ENCODE results near the gene CRHR1. TPM values are rescaled to one million over a fixed set of nuclear protein-coding genes. Genes with fewer than 3 reads are reported as not detected.
"Not testable (repeated sequence)": the region's sequence is repeated elsewhere in the genome, so short reads cannot be mapped to it uniquely, and the experiment has no call there.

Gene CRHR1
- total RNA-seq, result not detected
- polyA plus RNA-seq, result not detected
- long read RNA-seq, donor 1, partial matches to known transcripts, result 1 of 1 reads
- long read RNA-seq, donor 1, other reads (novel, unspliced or antisense), result 0 of 1 reads
- long read RNA-seq, donor 2, result 0 reads

DNA sequence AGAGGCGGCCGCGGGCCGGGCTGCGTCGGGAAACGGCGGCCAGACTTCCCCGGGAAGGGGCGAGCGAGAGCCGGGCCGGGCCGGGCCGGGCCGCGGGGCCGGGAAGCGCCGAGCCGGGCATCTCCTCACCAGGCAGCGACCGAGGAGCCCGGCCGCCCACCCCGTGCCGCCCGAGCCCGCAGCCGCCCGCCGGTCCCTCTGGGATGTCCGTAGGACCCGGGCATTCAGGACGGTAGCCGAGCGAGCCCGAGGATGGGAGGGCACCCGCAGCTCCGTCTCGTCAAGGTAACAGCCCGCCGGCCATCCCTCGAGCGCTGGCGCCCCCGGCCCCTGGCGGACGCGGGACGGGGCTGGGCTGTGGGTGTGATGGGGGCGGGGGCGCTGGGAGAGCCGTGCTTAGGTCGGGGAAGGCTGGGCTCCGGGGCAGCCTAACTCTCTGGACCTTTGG, at the start of gene CRHR1:
Gene CRHR1, plus strand, starts transcription at position 28 of the 448 bp plus-strand sequence. Its CDS starts 225 bp downstream, at position 253.
- no peak for ATAC-seq (ENCODE audit: low FRiP score)
- H3K9me3 ChIP-seq (ENCODE audit: control insufficient read depth, low read length), result no peaks in the 10 kb centered on the region
- H3K36me3 ChIP-seq (ENCODE audit: control insufficient read depth in 1 of 2, insufficient read depth in 2 of 2, low read length in 1 of 2), result no peaks in the 10 kb centered on the region
- DNase-seq, result no peak
- H3K27me3 ChIP-seq (ENCODE audit: control insufficient read depth in 1 of 2, insufficient read depth in 2 of 2, low read length in 1 of 2), result no peaks in the 10 kb centered on the region
- intact Hi-C loops (cut with DNase I), result no loop called here
- no peaks in the 10 kb centered on the region for H3K4me1 ChIP-seq (ENCODE audit: control insufficient read depth in 1 of 2, insufficient read depth in 2 of 2, low read length in 2 of 2)
- WGBS, 2 donors, result 0 to 1% methylated on average over 33 to 56 of the region's 56 CpGs
- H3K27ac ChIP-seq (ENCODE audit: low read depth in 1 of 2, low read length in 2 of 2), result no peak within 1 kb of the TSS
- H3K4me3 ChIP-seq (ENCODE audit: low read length in 2 of 2), result peak within 1 kb of the TSS; percentile 12 to 28

DNA sequence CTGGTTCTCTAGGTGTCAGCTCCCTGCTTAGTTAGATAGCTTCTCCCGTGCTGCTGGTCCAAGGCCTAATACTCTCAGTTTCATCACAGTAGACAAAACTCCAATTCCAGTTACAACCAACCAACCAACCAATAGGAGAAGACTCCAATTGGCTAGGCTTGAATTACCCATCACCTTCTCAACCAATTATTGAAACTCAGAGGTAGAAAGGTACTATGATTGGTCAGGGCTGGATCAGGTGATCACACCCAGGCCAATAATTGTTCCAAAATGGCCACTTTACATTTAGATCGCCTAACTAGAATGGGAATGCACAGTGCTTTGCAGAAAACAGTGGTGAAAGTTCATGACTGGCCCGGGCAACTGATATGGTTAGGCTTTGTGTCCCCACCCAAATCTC, 49.5 kb upstream of the CRHR1 start:
- no peaks in the 10 kb centered on the region for H3K36me3 ChIP-seq (ENCODE audit: control insufficient read depth in 1 of 2, insufficient read depth in 2 of 2, low read length in 1 of 2)
- H3K27me3 ChIP-seq (ENCODE audit: control insufficient read depth in 1 of 2, insufficient read depth in 2 of 2, low read length in 1 of 2), result no peaks in the 10 kb centered on the region
- no peaks in the 10 kb centered on the region for H3K4me1 ChIP-seq (ENCODE audit: control insufficient read depth in 1 of 2, insufficient read depth in 2 of 2, low read length in 2 of 2)
- intact Hi-C loops (cut with DNase I), result no loop called here
- ATAC-seq (ENCODE audit: low FRiP score) (no peak), DNase-seq (no peak)
- H3K27ac ChIP-seq (ENCODE audit: low read depth in 1 of 2, low read length in 2 of 2), result no peak overlapping the region
- H3K4me3 ChIP-seq (ENCODE audit: low read length in 2 of 2), result no peak overlapping the region
- 80 to 84% methylated on average over 3 of the region's 3 CpGs for WGBS, 2 donors
- H3K9me3 ChIP-seq (ENCODE audit: control insufficient read depth, low read length), result peaks cover 11% of the 10 kb centered on the region

DNA sequence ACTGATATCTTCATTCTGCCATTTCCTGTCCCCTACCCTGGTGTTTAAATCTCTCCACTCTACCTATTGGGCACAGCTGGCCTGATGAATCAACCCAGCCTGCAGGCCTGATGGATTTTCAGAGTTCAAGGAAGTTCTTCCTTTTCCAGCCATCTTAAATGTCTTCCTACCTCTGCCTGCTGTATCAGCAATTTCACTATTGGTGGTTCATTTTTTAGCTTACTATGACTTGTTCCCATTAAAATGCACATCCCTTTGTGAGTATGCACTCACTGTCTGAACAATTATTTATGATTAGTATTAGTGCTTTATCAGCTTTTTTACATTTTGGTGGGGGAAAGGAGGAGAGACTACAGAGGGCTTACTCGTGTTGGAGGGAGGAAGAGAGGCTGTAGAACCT, 48.6 kb upstream of the CRHR1 start:
- H3K4me1 ChIP-seq (ENCODE audit: control insufficient read depth in 1 of 2, insufficient read depth in 2 of 2, low read length in 2 of 2), result no peaks in the 10 kb centered on the region
- H3K36me3 ChIP-seq (ENCODE audit: control insufficient read depth in 1 of 2, insufficient read depth in 2 of 2, low read length in 1 of 2), result no peaks in the 10 kb centered on the region
- no peak for ATAC-seq (ENCODE audit: low FRiP score)
- no peaks in the 10 kb centered on the region for H3K27me3 ChIP-seq (ENCODE audit: control insufficient read depth in 1 of 2, insufficient read depth in 2 of 2, low read length in 1 of 2)
- 0 to 23% methylated on average over 1 of the region's 1 CpG for WGBS, 2 donors
- peaks cover 8% of the 10 kb centered on the region for H3K9me3 ChIP-seq (ENCODE audit: control insufficient read depth, low read length)
- intact Hi-C loops (cut with DNase I), result no loop called here
- no peak overlapping the region for H3K4me3 ChIP-seq (ENCODE audit: low read length in 2 of 2)
- no peak for DNase-seq
- no peak overlapping the region for H3K27ac ChIP-seq (ENCODE audit: low read depth in 1 of 2, low read length in 2 of 2)

DNA sequence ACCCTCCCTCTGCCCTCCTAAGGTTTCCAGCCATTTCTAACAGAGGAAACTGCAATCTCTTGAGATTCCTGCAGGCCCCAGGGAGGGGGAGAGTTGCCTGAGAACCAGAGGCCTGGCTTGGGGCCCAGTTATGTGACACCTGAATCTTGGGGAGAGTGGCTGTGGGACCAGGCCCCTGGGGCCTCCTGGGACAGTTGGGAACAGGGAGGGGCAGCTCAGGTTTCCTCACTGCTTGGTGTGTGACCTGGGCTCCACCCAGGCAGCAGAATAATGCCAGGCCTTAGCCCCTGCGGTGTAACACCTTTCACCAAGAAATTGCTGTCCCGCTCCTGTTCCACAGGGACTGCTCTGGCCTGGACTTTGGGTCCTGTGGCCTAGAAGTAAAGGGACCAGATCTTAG, 44.3 kb upstream of the CRHR1 start:
- no peaks in the 10 kb centered on the region for H3K36me3 ChIP-seq (ENCODE audit: control insufficient read depth in 1 of 2, insufficient read depth in 2 of 2, low read length in 1 of 2)
- H3K4me3 ChIP-seq (ENCODE audit: low read length in 2 of 2), result no peak overlapping the region
- ATAC-seq (ENCODE audit: low FRiP score), result no peak
- intact Hi-C loops (cut with DNase I), result no loop called here
- no peak overlapping the region for H3K27ac ChIP-seq (ENCODE audit: low read depth in 1 of 2, low read length in 2 of 2)
- no peaks in the 10 kb centered on the region for H3K4me1 ChIP-seq (ENCODE audit: control insufficient read depth in 1 of 2, insufficient read depth in 2 of 2, low read length in 2 of 2)
- WGBS, 2 donors, result 91 to 96% methylated on average over 2 of the region's 2 CpGs
- no peaks in the 10 kb centered on the region for H3K9me3 ChIP-seq (ENCODE audit: control insufficient read depth, low read length)
- peak in 1 of 2 donors; percentile 53 for DNase-seq
- no peaks in the 10 kb centered on the region for H3K27me3 ChIP-seq (ENCODE audit: control insufficient read depth in 1 of 2, insufficient read depth in 2 of 2, low read length in 1 of 2)

DNA sequence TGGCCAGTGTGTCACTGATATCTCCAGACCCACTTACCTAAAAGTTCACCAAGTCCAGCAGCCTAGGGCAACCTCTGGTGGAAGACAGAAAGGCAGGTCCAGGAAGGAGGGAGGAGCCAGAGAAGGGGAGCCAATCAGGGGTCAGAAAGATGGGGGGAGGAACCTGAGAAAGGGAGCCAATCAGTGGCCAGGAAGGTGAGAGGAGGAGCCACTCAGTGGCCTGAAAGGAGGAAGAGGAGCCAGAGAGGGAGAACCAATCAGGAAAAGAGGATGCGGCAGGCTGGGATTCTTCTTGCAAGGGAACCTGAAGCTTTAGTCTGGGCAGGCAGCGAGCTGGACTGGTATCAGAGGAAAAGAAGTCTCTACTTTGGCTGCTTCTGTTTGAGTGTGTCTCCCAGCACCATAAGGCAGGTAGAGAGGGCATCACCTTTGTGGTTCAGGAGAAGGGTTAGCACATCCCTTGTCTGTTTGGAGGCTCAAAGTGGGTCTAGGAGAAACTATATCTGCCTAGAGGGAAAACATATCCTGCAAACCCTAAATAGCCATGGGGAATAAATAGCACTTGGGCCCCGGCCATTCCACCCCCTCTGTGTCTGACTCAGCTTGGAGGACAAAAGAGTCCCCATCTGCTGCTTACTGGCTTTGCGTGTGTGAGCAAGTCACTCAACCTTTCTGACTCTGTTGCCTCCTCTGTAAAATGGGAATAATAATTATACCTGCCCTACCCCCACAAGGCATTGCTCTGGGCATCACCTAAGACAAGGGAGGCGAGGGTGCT, 43.4 kb upstream of the CRHR1 start:
- 32 to 33% methylated on average over 5 of the region's 5 CpGs for WGBS, 2 donors
- Histone ChIP-seq H3K27ac (ENCODE audit: low read depth in 1 of 2, low read length in 2 of 2) (no peak overlapping the region), H3K27me3 (ENCODE audit: control insufficient read depth in 1 of 2, insufficient read depth in 2 of 2, low read length in 1 of 2) (no peaks in the 10 kb centered on the region), H3K36me3 (ENCODE audit: control insufficient read depth in 1 of 2, insufficient read depth in 2 of 2, low read length in 1 of 2) (no peaks in the 10 kb centered on the region), H3K4me1 (ENCODE audit: control insufficient read depth in 1 of 2, insufficient read depth in 2 of 2, low read length in 2 of 2) (no peaks in the 10 kb centered on the region), H3K4me3 (ENCODE audit: low read length in 2 of 2) (no peak overlapping the region), H3K9me3 (ENCODE audit: control insufficient read depth, low read length) (no peaks in the 10 kb centered on the region)
- no peak for ATAC-seq (ENCODE audit: low FRiP score)
- intact Hi-C loops (cut with DNase I), result no loop called here
- DNase-seq, result peak in 1 of 2 donors; percentile 68

DNA sequence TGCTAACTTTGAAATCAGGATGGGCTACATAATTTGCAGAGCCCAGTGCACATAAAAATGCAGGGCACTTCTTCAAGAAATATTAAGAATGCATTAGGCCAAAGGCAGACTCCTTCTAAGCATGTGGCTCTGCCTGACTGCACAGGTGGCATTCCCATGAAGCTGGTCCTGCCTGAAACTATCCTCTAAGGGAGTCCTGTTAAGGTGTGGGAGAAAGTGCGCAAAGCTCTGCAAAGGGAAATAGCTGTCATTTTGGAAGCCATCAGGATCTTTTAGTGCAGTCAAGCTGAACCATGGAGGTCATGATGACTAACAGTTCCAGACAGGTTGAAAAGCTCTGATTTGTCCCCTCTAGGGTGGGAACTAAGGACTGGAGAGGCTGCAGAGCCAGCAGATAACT, 41.9 kb upstream of the CRHR1 start:
- no peaks in the 10 kb centered on the region for H3K9me3 ChIP-seq (ENCODE audit: control insufficient read depth, low read length)
- intact Hi-C loops (cut with DNase I), result no loop called here

DNA sequence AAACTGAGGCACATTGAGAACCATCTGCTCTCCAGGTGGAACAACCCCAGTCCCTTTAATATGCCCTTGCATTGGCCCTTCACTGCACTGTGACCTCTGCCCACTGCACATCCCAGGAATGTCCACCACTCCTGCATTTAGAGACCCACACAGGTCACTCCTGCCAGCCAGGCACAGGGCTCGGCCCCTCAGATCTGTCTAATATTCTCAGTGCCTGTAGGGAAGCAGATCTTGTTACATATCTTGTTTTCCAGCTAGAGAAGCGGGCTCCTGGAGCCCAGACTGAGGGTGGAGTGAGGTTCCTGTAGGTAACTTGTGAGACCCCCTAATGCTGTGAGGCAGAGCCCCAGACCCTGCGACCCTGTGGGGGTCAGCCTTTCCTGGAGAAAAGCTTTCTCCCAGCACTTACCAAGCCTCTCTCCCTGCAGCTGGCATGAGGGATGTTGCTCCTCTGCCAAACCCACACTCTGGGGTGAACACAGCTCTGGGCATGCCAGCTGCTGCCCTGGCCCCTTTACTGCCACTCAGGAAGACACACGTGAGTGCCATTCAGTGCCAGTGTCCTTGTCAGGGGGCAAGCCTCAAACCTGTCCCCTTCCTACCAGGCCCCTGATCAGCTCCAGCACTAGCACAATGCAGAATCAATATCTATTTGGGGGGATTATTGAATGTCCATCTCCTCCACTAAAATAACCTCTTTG, 40.3 kb upstream of the CRHR1 start:
- no peaks in the 10 kb centered on the region for H3K4me1 ChIP-seq (ENCODE audit: control insufficient read depth in 1 of 2, insufficient read depth in 2 of 2, low read length in 2 of 2)

More for the DNA sequence above, 41.9 kb upstream of the CRHR1 start:
- no peak for DNase-seq
- no peak for ATAC-seq (ENCODE audit: low FRiP score)
- Histone ChIP-seq H3K4me1 (ENCODE audit: control insufficient read depth in 1 of 2, insufficient read depth in 2 of 2, low read length in 2 of 2) (no peaks in the 10 kb centered on the region), H3K27me3 (ENCODE audit: control insufficient read depth in 1 of 2, insufficient read depth in 2 of 2, low read length in 1 of 2) (no peaks in the 10 kb centered on the region), H3K36me3 (ENCODE audit: control insufficient read depth in 1 of 2, insufficient read depth in 2 of 2, low read length in 1 of 2) (no peaks in the 10 kb centered on the region), H3K4me3 (ENCODE audit: low read length in 2 of 2) (no peak overlapping the region), H3K27ac (ENCODE audit: low read depth in 1 of 2, low read length in 2 of 2) (no peak overlapping the region)
- WGBS, 2 donors, result 91 to 98% methylated on average over 1 of the region's 1 CpG

DNA sequence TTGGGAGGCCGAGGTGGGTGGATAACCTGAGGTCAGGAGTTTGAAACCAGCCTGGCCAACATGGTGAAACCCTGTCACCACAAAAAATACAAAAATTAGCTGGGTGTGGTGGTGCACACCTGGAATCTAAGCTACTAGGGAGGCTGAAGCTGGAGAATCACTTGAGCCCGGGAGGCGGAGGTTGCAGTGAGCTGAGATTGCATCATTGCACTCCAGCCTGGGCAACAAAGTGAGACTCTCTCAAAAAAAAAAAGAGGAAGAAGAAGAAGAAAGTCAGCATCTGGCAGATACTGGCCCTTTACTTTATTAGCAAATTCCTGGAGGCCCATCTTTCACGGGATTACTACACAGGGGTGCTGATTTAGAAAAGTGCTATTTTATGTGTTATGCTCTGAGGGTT, 39.3 kb upstream of the CRHR1 start:
- H3K9me3 ChIP-seq (ENCODE audit: control insufficient read depth, low read length); H3K27ac ChIP-seq (ENCODE audit: low read depth in 1 of 2, low read length in 2 of 2); DNase-seq; intact Hi-C loops (cut with DNase I); H3K4me1 ChIP-seq (ENCODE audit: control insufficient read depth in 1 of 2, insufficient read depth in 2 of 2, low read length in 2 of 2); H3K4me3 ChIP-seq (ENCODE audit: low read length in 2 of 2); ATAC-seq (ENCODE audit: low FRiP score); H3K36me3 ChIP-seq (ENCODE audit: control insufficient read depth in 1 of 2, insufficient read depth in 2 of 2, low read length in 1 of 2); H3K27me3 ChIP-seq (ENCODE audit: control insufficient read depth in 1 of 2, insufficient read depth in 2 of 2, low read length in 1 of 2): not testable (repeated sequence)
- 85 to 86% methylated on average over 4 of the region's 4 CpGs for WGBS, 2 donors

More for the DNA sequence above, 40.3 kb upstream of the CRHR1 start:
- intact Hi-C loops (cut with DNase I), result no loop called here
- Histone ChIP-seq H3K9me3 (ENCODE audit: control insufficient read depth, low read length) (no peaks in the 10 kb centered on the region), H3K27ac (ENCODE audit: low read depth in 1 of 2, low read length in 2 of 2) (no peak overlapping the region), H3K27me3 (ENCODE audit: control insufficient read depth in 1 of 2, insufficient read depth in 2 of 2, low read length in 1 of 2) (no peaks in the 10 kb centered on the region), H3K4me3 (ENCODE audit: low read length in 2 of 2) (no peak overlapping the region), H3K36me3 (ENCODE audit: control insufficient read depth in 1 of 2, insufficient read depth in 2 of 2, low read length in 1 of 2) (no peaks in the 10 kb centered on the region)
- DNase-seq (no peak), ATAC-seq (ENCODE audit: low FRiP score) (no peak)
- 62 to 70% methylated on average over 4 of the region's 4 CpGs for WGBS, 2 donors

Data from aorta (tissue), 5 donors.